Nephron progenitor cell (in vitro differentiated cells): ENCODE data around the gene ZFAND2A.
A peak's percentile ranks its signal among the peaks of the same experiment; 100 is the strongest.

Experiments used
- DNase-seq: peaks from one replicate; pipeline ENCODE4 v3.0.0; 2021
- H3K27ac Mint-ChIP-seq: 2 replicates; pipeline ENCODE4 v1.8.0; 2021; ENCODE audit warnings: mild to moderate bottlenecking, moderate library complexity, mixed read lengths
- H3K27me3 Mint-ChIP-seq: 2 replicates; pipeline ENCODE4 v1.8.0; 2021; ENCODE audit warnings: mild to moderate bottlenecking, low read depth, mixed read lengths; ENCODE audit not compliant: poor library complexity
- H3K36me3 Mint-ChIP-seq: 2 replicates; pipeline ENCODE4 v1.8.0; 2021; ENCODE audit warnings: low read depth, mixed read lengths
- H3K4me1 Mint-ChIP-seq: 2 replicates; pipeline ENCODE4 v1.8.0; 2021; ENCODE audit warnings: mixed read lengths
- H3K4me3 Mint-ChIP-seq: 2 replicates; pipeline ENCODE4 v1.8.0; 2021; ENCODE audit warnings: mild to moderate bottlenecking, moderate library complexity, mixed read lengths
- H3K9me3 Mint-ChIP-seq: 2 replicates; pipeline ENCODE4 v1.8.0; 2021; ENCODE audit warnings: mild to moderate bottlenecking, moderate library complexity, mixed read lengths
- TF ChIP-seq, protein P1 (sequence below): fragments of 200-600 bp; sonication (generic); IDR thresholded peaks from 2 replicates; pipeline ENCODE4 v1.5.0; 2021; ENCODE audit warnings: antibody characterized with exemption

Gene ZFAND2A

DNA sequence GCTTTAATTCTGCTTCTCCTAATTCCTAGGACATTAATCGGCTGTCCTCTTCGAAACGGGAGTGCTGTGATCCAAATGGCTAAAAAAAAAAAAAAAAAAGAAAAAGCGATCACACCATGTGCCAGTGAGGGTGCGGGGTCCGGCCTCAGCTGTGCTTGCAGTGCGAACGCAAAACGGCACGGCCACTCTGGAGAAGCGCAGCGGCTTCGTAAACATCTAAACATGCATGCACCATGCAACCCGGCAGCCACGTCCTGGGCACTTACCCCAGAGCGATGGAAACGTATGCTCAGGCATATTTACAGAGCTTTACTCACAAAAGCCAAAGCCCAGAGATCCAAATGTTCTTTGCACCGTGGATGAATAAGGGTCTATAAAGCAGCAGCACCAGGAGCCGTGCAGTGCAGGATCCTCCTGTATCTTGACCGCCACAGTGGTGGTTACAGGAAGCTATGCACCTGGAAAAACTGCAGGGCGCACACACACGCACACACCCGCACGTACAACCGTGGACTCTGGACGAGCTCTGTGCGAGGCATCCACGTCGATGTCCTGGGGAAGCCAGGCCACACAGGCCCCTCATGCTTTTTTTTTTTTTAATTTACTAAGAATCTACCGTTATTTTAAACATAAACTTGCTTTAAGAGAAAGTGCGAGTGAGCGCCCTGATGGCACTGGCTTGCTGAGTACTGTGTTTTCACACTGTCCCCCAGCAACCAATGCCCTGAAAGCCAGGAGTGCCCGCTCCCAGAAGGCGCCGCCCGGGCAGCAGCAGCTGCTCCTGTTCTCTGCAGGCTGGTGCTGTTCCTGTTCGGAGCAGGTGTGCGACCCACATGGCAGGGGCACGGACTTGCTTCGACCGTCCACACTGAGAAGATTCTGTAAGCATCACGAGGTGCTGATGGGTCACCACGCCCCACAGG lies 47.1 kb downstream of the ZFAND2A start:
- H3K27ac Mint-ChIP-seq: no peak overlapping the region
- H3K9me3 Mint-ChIP-seq: peaks cover 13% of the 10 kb centered on the region
- no peak for DNase-seq
- H3K4me3 Mint-ChIP-seq: no peak overlapping the region
- TF ChIP-seq, protein P1, sequence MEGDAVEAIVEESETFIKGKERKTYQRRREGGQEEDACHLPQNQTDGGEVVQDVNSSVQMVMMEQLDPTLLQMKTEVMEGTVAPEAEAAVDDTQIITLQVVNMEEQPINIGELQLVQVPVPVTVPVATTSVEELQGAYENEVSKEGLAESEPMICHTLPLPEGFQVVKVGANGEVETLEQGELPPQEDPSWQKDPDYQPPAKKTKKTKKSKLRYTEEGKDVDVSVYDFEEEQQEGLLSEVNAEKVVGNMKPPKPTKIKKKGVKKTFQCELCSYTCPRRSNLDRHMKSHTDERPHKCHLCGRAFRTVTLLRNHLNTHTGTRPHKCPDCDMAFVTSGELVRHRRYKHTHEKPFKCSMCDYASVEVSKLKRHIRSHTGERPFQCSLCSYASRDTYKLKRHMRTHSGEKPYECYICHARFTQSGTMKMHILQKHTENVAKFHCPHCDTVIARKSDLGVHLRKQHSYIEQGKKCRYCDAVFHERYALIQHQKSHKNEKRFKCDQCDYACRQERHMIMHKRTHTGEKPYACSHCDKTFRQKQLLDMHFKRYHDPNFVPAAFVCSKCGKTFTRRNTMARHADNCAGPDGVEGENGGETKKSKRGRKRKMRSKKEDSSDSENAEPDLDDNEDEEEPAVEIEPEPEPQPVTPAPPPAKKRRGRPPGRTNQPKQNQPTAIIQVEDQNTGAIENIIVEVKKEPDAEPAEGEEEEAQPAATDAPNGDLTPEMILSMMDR: no peak
- H3K4me1 Mint-ChIP-seq: peaks cover 44% of the 10 kb centered on the region
- peaks cover 3% of the 10 kb centered on the region for H3K27me3 Mint-ChIP-seq
- peaks cover 27% of the 10 kb centered on the region for H3K36me3 Mint-ChIP-seq

DNA sequence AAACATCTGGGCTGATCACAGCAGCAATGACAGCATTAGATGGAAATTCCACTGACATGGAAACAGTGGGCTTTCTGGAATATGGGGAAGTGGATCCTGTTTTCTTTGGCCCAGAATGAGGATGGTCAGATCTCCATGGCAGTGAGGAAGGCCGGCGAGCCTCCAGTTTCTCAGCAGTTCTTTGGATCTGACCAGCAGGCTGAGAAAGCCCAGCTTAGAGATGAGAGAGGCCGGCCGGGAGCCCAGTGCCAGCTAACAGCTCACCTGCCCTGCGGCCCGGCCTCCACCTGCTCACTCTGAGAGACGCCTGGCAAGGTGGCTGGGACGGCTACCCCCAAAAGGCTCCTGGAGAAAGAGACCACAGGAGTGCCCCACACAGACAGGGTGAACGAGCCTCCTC lies 47.9 kb downstream of the ZFAND2A start:
- Mint-ChIP-seq H3K4me3 (no peak overlapping the region), H3K27me3 (peaks cover 3% of the 10 kb centered on the region), H3K36me3 (peaks cover 20% of the 10 kb centered on the region), H3K4me1 (peaks cover 50% of the 10 kb centered on the region), H3K9me3 (peaks cover 6% of the 10 kb centered on the region), H3K27ac (peak overlapping the region; percentile 57)
- DNase-seq: no peak
- TF ChIP-seq, protein P1: no peak

DNA sequence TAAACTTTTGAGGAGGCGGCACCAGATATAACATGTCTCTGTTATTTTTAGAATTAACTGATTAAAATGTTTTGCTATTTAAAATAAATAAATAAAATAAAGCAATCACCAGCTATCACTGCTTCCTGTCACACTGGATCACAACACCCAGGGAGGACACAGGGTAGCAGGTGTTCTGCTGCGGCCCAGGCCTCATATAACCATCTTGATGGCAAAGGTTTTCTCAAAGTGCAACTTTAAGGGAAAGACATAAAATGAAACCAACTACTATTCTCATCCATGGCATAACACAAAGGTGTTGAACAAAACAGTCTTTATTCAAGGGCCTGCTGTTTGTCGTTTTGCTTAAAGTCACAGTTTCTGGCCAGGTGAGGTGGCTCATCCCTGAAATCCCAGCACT lies 48.8 kb downstream of the ZFAND2A start:
- Mint-ChIP-seq H3K36me3 (peaks cover 19% of the 10 kb centered on the region), H3K9me3 (peaks cover 6% of the 10 kb centered on the region), H3K4me1 (peaks cover 60% of the 10 kb centered on the region), H3K27me3 (peaks cover 3% of the 10 kb centered on the region), H3K4me3 (no peak overlapping the region), H3K27ac (no peak overlapping the region)
- TF ChIP-seq, protein P1: no peak
- no peak for DNase-seq

DNA sequence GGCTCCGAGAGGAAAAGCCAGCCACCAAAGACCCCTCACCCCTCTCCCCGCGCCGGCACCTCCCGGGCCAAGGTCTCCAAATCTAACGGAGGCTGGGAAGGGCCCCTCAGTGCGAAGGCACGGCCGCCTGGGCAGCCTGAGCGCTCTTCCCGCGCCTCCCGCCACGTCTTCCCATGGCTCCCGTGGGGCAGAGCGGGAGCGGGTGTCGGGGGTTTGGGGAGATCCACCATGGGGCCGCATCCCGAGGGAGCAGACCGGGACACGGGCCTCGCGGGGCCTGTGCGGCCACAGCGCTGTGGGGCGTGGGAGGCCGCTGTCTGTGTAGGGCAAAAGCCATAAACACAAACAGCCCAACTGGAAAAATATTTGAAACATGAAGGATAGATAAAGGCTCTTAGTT lies 49.6 kb downstream of the ZFAND2A start:
- H3K9me3 Mint-ChIP-seq: peaks cover 4% of the 10 kb centered on the region
- no peak for DNase-seq
- peaks cover 11% of the 10 kb centered on the region for H3K36me3 Mint-ChIP-seq
- H3K4me3 Mint-ChIP-seq: no peak overlapping the region
- peaks cover 3% of the 10 kb centered on the region for H3K27me3 Mint-ChIP-seq
- H3K27ac Mint-ChIP-seq: peak overlapping the region; percentile 54
- TF ChIP-seq, protein P1: no peak
- H3K4me1 Mint-ChIP-seq: peaks cover 67% of the 10 kb centered on the region

DNA sequence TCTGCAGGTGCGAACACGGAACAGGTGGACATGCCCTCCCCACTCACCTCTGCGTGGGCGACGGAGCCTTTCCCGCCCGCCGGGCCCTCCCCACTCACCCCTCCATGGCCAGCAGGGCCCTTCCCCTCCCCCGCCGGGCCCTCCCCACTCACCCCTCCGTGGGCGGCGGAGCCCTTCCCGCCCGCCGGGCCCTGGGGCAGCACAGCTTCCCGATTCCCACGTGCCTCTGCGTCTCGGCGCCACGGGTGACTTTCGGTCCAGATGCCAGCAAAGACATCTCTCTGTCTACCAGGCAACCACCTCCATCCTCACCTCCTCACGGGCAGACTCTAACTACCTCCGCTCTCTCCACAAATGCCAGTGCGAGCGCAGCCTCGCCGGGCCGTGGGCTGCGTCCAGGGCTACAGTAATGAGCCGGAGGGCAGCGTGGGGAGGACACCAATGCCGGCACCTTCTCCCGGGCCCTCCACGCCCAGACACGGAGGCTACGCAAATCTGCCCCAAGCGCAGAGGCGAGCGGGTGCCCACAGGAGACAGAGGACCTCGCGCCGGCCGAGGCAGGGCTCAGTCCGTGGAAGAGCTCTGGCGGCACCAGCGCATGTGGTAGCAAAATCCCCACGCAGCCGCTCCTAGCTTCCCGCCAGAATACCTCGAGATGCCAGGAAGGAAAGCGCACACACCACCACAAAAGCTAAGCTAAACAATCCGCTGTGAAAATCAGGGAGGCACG lies 50.2 kb downstream of the ZFAND2A start:
- no peak for DNase-seq
- Mint-ChIP-seq H3K27ac (no peak overlapping the region), H3K36me3 (peaks cover 5% of the 10 kb centered on the region), H3K9me3 (no peaks in the 10 kb centered on the region), H3K27me3 (peaks cover 3% of the 10 kb centered on the region), H3K4me1 (peaks cover 67% of the 10 kb centered on the region), H3K4me3 (no peak overlapping the region)
- TF ChIP-seq, protein P1: no peak
